ENCODE results near the gene MS4A10.

The MS4A10 gene

DNA sequence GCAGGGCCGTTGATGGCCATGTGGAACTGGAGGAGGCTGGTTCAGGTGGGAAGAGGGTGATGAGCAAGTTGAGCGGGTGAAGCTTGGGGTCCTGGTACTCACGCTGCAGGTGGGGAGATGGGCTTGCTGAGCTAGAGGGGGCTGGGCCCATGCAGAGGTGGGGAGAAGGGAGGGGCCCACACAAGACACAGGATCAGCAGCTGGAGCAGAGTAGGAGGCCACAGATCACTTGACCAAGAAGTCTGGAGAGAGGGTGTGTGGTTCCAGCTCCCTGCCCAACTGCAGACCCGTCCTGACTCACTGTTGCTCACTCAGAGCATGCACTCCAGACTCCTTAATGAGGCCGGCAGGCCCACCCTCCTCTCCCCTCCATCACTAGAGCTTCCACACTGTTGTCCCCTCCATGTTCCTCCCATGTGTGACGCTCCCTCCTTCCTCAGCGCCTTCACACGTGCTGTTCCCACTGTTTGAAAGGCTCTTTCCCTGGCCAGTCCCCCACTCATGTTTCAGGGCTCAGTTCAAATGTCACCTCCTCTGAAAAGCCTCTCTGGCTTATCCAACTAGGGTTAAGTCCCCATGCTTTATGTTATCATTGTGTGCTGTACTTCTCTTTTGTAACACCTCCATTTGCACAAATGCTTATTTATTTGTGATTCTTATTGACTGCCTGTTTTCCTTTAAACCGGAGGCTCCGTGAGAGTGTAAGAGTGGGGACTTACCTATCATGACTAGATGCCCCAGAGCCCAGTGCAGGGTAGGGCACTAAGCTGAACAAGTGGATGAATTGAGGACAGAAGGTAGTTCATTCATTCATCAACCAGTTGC, 59.1 kb downstream of the MS4A10 start:
- TF ChIP-seq, protein P1, sequence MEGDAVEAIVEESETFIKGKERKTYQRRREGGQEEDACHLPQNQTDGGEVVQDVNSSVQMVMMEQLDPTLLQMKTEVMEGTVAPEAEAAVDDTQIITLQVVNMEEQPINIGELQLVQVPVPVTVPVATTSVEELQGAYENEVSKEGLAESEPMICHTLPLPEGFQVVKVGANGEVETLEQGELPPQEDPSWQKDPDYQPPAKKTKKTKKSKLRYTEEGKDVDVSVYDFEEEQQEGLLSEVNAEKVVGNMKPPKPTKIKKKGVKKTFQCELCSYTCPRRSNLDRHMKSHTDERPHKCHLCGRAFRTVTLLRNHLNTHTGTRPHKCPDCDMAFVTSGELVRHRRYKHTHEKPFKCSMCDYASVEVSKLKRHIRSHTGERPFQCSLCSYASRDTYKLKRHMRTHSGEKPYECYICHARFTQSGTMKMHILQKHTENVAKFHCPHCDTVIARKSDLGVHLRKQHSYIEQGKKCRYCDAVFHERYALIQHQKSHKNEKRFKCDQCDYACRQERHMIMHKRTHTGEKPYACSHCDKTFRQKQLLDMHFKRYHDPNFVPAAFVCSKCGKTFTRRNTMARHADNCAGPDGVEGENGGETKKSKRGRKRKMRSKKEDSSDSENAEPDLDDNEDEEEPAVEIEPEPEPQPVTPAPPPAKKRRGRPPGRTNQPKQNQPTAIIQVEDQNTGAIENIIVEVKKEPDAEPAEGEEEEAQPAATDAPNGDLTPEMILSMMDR (IDR thresholded peaks at IDR 0.05): no peak

DNA sequence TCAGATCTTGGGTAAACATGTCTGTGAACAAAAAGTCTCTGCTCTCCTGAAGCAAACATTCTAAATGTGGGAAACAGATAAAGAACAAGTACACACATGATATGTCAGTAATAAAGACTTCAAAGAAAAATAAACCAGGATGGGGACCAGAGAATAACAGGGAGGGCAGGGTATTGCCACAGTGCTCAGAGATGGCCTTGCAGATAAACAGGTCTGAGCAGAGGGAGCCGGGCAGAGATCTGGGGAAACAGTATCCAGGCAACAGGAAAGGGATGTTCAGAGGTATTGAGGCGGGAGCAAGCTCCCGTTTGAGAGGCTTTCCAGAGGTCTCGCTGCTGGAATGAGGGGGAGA, 59.7 kb downstream of the MS4A10 start:
- TF ChIP-seq, protein P1 (IDR thresholded peaks at IDR 0.05): no peak

DNA sequence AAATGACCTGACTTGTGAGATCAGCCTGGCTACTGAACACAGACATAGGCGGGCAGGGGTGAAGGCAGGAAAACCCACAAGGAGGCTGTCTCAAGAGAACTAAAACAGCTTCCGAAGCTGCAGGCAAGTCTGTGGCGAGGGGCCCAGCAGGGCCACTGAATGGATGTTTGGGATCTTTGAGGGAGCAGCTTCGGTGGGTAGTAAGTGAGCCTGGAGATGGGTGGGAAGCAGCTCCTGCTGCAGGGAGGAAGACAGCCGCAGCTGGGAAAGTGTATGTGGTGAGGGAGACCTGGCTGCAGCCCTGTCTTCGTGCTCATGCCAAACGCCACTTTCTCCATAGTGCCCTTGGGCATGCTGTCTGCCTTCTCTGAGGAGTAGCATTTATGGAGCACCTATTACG, 60.2 kb downstream of the MS4A10 start:
- TF ChIP-seq, protein P1 (IDR thresholded peaks at IDR 0.05): no peak

DNA sequence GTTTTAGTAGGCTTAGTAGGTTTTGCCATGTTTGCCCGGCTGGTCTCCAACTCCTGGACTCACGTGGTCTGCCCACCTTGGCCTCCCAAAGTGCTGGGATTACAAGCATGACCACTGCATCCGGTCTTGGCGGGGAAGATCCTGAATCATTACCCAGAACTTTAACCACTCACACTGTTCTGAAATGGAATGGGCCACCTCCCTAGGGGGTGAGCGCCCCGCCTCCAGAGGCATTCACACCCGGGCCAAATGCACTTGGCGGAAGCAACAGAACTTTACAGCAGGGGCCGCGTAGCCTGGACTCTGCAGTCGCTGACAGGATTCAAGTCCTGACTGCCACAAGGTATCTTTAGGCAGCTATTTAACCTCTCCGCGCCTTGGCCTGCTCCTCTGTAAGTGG, 62.1 kb downstream of the MS4A10 start:
- TF ChIP-seq, protein P1 (IDR thresholded peaks at IDR 0.05): no peak

DNA sequence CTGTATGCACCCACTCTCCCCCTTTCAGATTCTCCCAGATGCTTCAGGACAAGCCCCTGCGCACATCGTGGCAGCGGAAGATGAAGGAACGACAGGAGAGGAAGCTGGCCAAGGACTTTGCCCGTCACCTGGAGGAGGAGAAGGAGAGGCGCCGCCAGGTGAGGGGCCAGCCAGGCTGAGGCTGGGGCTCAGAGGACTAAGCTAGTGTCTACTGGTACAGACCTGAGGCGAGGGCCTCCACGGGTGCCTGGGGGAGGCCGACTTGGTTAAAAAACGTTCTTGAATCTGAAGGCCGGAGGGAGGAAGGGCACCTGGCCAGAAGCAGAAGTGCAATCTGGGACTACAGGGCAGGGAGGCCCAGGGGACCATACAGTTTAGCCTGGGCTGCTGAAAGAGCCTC, 62.8 kb downstream of the MS4A10 start:
- TF ChIP-seq, protein P1 (IDR thresholded peaks at IDR 0.05): no peak

DNA sequence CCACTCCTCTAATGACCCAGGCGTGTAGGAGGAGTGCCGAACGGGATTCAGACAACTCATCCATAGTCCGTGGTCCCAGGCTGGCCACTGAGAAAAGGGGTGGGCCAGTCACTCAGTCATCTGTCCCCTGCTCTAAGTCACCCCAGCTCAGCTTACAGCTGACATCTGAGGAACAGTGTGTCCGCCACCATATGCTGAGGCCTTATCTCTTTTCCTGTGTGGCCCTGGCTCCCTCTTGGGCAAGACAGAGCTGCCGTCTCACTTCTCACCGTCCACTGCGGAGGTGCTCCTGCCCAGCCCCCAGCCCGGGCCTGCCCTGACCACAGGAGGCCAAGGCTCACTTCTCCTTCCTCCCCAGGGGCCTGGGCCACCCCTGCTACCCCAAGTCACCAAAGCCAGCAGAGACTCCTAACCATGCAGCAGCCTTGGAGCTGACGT, 63.6 kb downstream of the MS4A10 start:
- TF ChIP-seq, protein P1 (IDR thresholded peaks at IDR 0.05): no peak

DNA sequence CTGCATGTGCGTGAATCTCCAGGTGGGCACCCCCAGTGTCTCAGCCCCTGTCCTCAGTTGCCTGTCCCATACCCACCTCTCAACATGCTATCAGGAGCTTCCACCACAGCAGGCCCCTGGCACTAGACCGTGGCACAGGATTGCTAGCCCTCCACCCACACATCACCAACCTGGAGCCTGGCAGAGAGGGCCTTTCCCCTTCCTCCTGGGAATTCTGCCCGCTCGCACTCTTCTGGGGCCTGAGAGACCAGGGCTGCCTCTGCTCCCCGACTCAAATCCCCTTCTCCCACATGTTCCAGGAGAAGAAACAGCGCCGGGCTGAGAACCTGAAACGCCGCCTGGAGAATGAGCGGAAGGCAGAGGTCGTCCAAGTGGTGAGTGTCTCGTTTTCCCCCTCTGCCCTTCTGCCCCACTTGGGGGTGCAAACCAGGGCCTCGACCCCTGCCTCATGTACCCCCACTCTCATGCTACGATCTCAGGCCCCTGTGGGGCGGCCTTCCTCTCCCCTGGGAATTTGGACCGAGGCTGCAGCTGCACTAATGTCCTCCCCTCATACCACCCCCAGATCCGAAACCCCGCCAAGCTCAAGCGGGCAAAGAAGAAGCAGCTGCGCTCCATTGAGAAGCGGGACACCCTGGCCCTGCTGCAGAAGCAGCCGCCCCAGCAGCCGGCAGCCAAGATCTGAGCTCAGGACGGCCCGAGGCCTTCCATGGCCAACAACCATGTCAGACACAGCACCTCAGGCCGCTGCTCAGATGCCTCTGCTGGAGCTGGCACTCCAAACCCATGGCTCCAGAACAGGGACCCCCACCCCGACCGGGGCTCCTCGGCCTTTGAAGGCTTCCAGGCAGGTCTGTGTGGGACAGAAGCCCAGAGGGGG, 64.7 kb downstream of the MS4A10 start:
- TF ChIP-seq, protein P1 (IDR thresholded peaks at IDR 0.05): no peak
